K562 (cell line): ENCODE results near the gene CDYL. TPM values are rescaled to one million over a fixed set of nuclear protein-coding genes. Genes with fewer than 3 reads are reported as not detected.

Experiments used
- ATAC-seq: fragments of 200-7000 bp; cut with Tn5 transposase; 3 replicates; pipeline ENCODE4 v1.9.1; 2020; ENCODE audit warnings: moderate library complexity
- BruUV-seq: library from RNA; stranded (reverse); fragments of 400-500 nt; replicated peaks from 2 replicates; lab custom pipeline; 2021; lab: Mats Ljungman, UMichigan
- CTCF ChIA-PET: fragments of 300-600 bp; formaldehyde crosslinking; extraction: SDS; loops from one replicate; lab custom pipeline; 2021; ENCODE audit warnings: low intra/inter-chr PET ratio; lab: Yijun Ruan, JAX
- POLR2A ChIA-PET: fragments of 300-600, 350-650 bp; sonication (Branson Sonifier 250); formaldehyde crosslinking; extraction: SDS; loops from one replicate; lab custom pipeline; 2021; ENCODE audit warnings: antibody characterized with exemption, inconsistent platforms; lab: Yijun Ruan, JAX
- DNase-seq, 4 experiments: peaks; one replicate each; pipeline versions ENCODE4 v3.0.0 to v3.0.0-alpha.2; 2011 to 2018; ENCODE audit warnings: low spot score in 3 of 4, mixed read lengths in 3 of 4; ENCODE audit errors: extremely low read depth in 1 of 4
- FAIRE-seq: peaks from 2 replicates; lab custom pipeline; 2011; peaks lifted over from hg19 to GRCh38; lab: Jason Lieb, UNC
- H2AFZ ChIP-seq: 2 replicates; pipeline ENCODE4 v1.6.0; 2011; ENCODE audit warnings: low read depth, low read length, control low read depth, inconsistent platforms
- H3K27ac ChIP-seq: fragments of 200-600 bp; 3 replicates; pipeline ENCODE4 v1.8.0; 2011; ENCODE audit warnings: low read depth, mild to moderate bottlenecking, control low read depth, inconsistent platforms, low read length, moderate library complexity, mixed read lengths; ENCODE audit errors: extremely low read depth
- H3K27me3 ChIP-seq, 2 experiments: fragments of 300-600 bp in 1 of 2; 2 replicates in 1 of 2; 3 replicates in 1 of 2; pipeline versions ENCODE4 v1.6.0 to v1.8.0; 2011; ENCODE audit warnings: inconsistent platforms in 2 of 2, low read length in 2 of 2, mild to moderate bottlenecking in 1 of 2, mixed read lengths in 1 of 2, moderate library complexity in 1 of 2; ENCODE audit not compliant: control insufficient read depth in 2 of 2, insufficient read depth in 2 of 2
- H3K36me3 ChIP-seq: fragments of 300-600 bp; 3 replicates; pipeline ENCODE4 v1.8.0; 2011; ENCODE audit warnings: mild to moderate bottlenecking, low read length, inconsistent platforms; ENCODE audit not compliant: control insufficient read depth, insufficient read depth
- H3K4me1 ChIP-seq, 2 experiments: fragments of 200-600 bp in 1 of 2; replicated peaks in 1 of 2; 2 replicates in 1 of 2; 3 replicates in 1 of 2; pipeline versions ENCODE4 v1.5.1 to v1.8.0; 2011; ENCODE audit warnings: inconsistent platforms in 2 of 2, low read length in 2 of 2, mild to moderate bottlenecking in 1 of 2, mixed read lengths in 1 of 2, moderate library complexity in 1 of 2; ENCODE audit not compliant: control insufficient read depth in 2 of 2, insufficient read depth in 2 of 2
- H3K4me2 ChIP-seq: 2 replicates; pipeline ENCODE4 v1.6.1; 2011; ENCODE audit warnings: low read length, control low read depth, inconsistent platforms, mixed read lengths; ENCODE audit not compliant: insufficient read depth
- H3K4me3 ChIP-seq: fragments of 200-600 bp; sonication (generic), shearing (Covaris generic); 2 replicates; pipeline ENCODE4 v1.5.1; 2016; ENCODE audit warnings: control low read depth, inconsistent platforms
- H3K79me2 ChIP-seq: fragments of 200-600 bp; 3 replicates; pipeline ENCODE4 v1.8.0; 2011; ENCODE audit warnings: low read length, inconsistent platforms; ENCODE audit not compliant: control insufficient read depth, insufficient read depth
- H3K9ac ChIP-seq, 2 experiments: 2 replicates each; pipeline versions ENCODE4 v1.6.0 to v1.6.1; 2011; ENCODE audit warnings: low read depth in 2 of 2, low read length in 2 of 2, control low read depth in 1 of 2, inconsistent platforms in 1 of 2, mild to moderate bottlenecking in 1 of 2, mixed read lengths in 1 of 2; ENCODE audit not compliant: insufficient read depth in 1 of 2
- H3K9me1 ChIP-seq: one replicate; pipeline ENCODE4 v1.6.0; 2011; ENCODE audit warnings: inconsistent platforms, mild to moderate bottlenecking, low read length, moderate library complexity; ENCODE audit not compliant: control insufficient read depth, insufficient read depth
- H3K9me3 ChIP-seq: replicated peaks from 2 replicates; pipeline ENCODE4 v1.5.1; 2011; ENCODE audit warnings: low read depth, low read length, inconsistent platforms; ENCODE audit not compliant: control insufficient read depth, insufficient read depth
- H4K20me1 ChIP-seq: replicated peaks from 2 replicates; pipeline ENCODE4 v1.6.1; 2011; ENCODE audit warnings: low read length, inconsistent platforms, mixed read lengths; ENCODE audit not compliant: control insufficient read depth, insufficient read depth
- BMI1 ChIP-seq: fragments of 150-350 bp; IDR thresholded peaks from 2 replicates; pipeline ENCODE4 v1.6.1; 2014; ENCODE audit warnings: low read length
- C11orf30 ChIP-seq: fragments of 450-650 bp; IDR thresholded peaks from 2 replicates; pipeline ENCODE4 v1.6.1; 2016; ENCODE audit warnings: low read depth, mild to moderate bottlenecking
- CBX2 ChIP-seq: fragments of 200-600 bp; sonication (generic); IDR thresholded peaks from one replicate; pipeline ENCODE4 v1.6.1; 2012; ENCODE audit warnings: mild to moderate bottlenecking, low read length, inconsistent platforms; ENCODE audit not compliant: insufficient read depth, poor library complexity, severe bottlenecking
- DEAF1 ChIP-seq: fragments of 450-650 bp; formaldehyde crosslinking; IDR thresholded peaks from 2 replicates; pipeline ENCODE4 v1.4.0; 2020; ENCODE audit warnings: mild to moderate bottlenecking, moderate library complexity
- KDM2B ChIP-seq: fragments of 250-450 bp; sonication (Bioruptor Pico); IDR thresholded peaks from 2 replicates; pipeline ENCODE4 v1.8.0; 2021; ENCODE audit warnings: mild to moderate bottlenecking, moderate library complexity
- MAFG ChIP-seq: fragments of 450-650 bp; conservative IDR thresholded peaks from 2 replicates; pipeline ENCODE4 v1.6.1; 2016; ENCODE audit warnings: missing genetic modification characterization, missing compliant biosample characterization
- MAX ChIP-seq: sonication (generic); formaldehyde crosslinking; IDR thresholded peaks from 2 replicates; pipeline ENCODE4 v1.9.0; 2022; ENCODE audit warnings: mild to moderate bottlenecking, missing genetic modification reagents
- MTA2 ChIP-seq: fragments of 450-650 bp; IDR thresholded peaks from 2 replicates; pipeline ENCODE4 v1.6.1; 2016; ENCODE audit warnings: low read depth
- NCOA1 ChIP-seq: fragments of 450-650 bp; IDR thresholded peaks from 2 replicates; pipeline ENCODE4 v1.6.1; 2016; ENCODE audit warnings: low read depth
- RERE ChIP-seq: sonication (generic); formaldehyde crosslinking; IDR thresholded peaks from 2 replicates; pipeline ENCODE4 v1.8.0; 2023; ENCODE audit warnings: missing genetic modification reagents, mild to moderate bottlenecking, borderline replicate concordance
- TBP ChIP-seq: optimal IDR thresholded peaks from 2 replicates; pipeline ENCODE3; 2011; ENCODE audit warnings: low read depth, low read length, improper control_type of control experiment
- USF1 ChIP-seq: sonication (generic); formaldehyde crosslinking; IDR thresholded peaks from 2 replicates; pipeline ENCODE4 v1.9.0; 2022; ENCODE audit warnings: mild to moderate bottlenecking, missing genetic modification reagents
- ZNF316 ChIP-seq: fragments of 450-650 bp; IDR thresholded peaks from 2 replicates; pipeline ENCODE4 v1.6.1; 2016
- ZNF512 ChIP-seq: IDR thresholded peaks from 2 replicates; pipeline ENCODE4 v1.6.1; 2016; ENCODE audit warnings: missing genetic modification characterization, missing compliant biosample characterization
- WGBS: fragments of 100-300 bp; shearing (Covaris generic); methylation state at CpG from one replicate; pipeline ENCODE4 v1.1.6; 2016; ENCODE audit warnings: low coverage, mixed read lengths; ENCODE audit not compliant: insufficient coverage; ENCODE audit errors: missing lambda C conversion rate; 5-methylcytosine and 5-hydroxymethylcytosine counted together
- in situ Hi-C: fragments of 300-500 bp; cut with MboI; formaldehyde crosslinking; loops from 4 replicates; pipeline ENCODE4 v1.15.0; 2018; ENCODE audit warnings: inconsistent platforms, mixed read lengths
- intact Hi-C: fragments of 100-400 bp; cut with micrococcal nuclease; formaldehyde crosslinking; loops from 2 replicates; pipeline ENCODE4 v1.14.2; 2022
- polyA plus RNA-seq, 8 experiments: library from polyadenylated mRNA; depleted of rRNA in 4 of 8; stranded (reverse) in 5 of 8; unstranded in 3 of 8; fragments of >200 nt; fragmentation: Nextera tagmentation in 2 of 8; fragmentation: Illumina TruSeq in 1 of 8; extraction: Ambion mirVana in 2 of 8; extraction: Trizol in 1 of 8; gene quantifications; 2 replicates each; pipeline versions ENCODE4 v1.2.1 to v1.2.3, GENCODE V29; 2011 to 2014; ENCODE audit warnings: inconsistent platforms in 1 of 8, missing spikeins in 1 of 8
- total RNA-seq, 7 experiments: library from RNA; depleted of rRNA in 6 of 7; stranded (reverse); fragments of >200 nt in 6 of 7; fragmentation: Illumina TruSeq in 2 of 7; extraction: Trizol in 2 of 7; gene quantifications; 2 replicates each; pipeline versions ENCODE4 v1.2.1 to v1.2.3, GENCODE V29; 2011 to 2021; ENCODE audit warnings: low replicate concordance in 1 of 7

CDYL gene
- total and polyA plus RNA-seq, 9 of the 15 experiments (the other 6 are each of a cell fraction or from before 2014, with no cell fraction given) = 8.1 to 45.8 (median 40.8) TPM

- BruUV-seq = no TSS peak
- peaks cover 99% of the 10 kb centered on the region for H3K79me2 ChIP-seq
- ChIA-PET POLR2A (no interaction called here), CTCF (no interaction called here)
- in situ Hi-C loops = no loop called here
- H2AFZ ChIP-seq = no peak overlapping the region
- no peaks in the 10 kb centered on the region for H3K36me3 ChIP-seq
- intact Hi-C loops = no loop called here
- H4K20me1 ChIP-seq = peaks cover 15% of the 10 kb centered on the region
- H3K9ac ChIP-seq = no peak overlapping the region
- FAIRE-seq = no peak
- no peak overlapping the region for H3K4me2 ChIP-seq
- no peak for DNase-seq
- H3K4me1 ChIP-seq = peaks cover 0 to 15% of the 10 kb centered on the region in 2 experiments; a peak in 3 of 5 replicates
- peaks cover 2% of the 10 kb centered on the region for H3K9me1 ChIP-seq
- no peak for ATAC-seq
- H3K9me3 ChIP-seq = no peaks in the 10 kb centered on the region; the same call in 1 of the 2 replicates
- no peak overlapping the region for H3K27ac ChIP-seq
- no peak overlapping the region for H3K4me3 ChIP-seq
- H3K27me3 ChIP-seq = no peaks in the 10 kb centered on the region
- 71% methylated on average over 2 of the region's 2 CpGs for WGBS
- TF ChIP-seq C11orf30 (0 out of 2 replicates have a peak, but pooled peaks have one; percentile 16), NCOA1 (no peak), RERE (CRISPR knock-in tag) (no peak), MTA2 (no peak), ZNF316 (peak; percentile 66), MAFG (tag) (0 out of 2 replicates have a peak, but pooled peaks have one; percentile 28), TBP (no peak), USF1 (CRISPR knock-in tag) (no peak), KDM2B (CRISPR knock-in tag) (no peak), MAX (CRISPR knock-in tag) (no peak), BMI1 (no peak), DEAF1 (CRISPR knock-in tag) (no peak), ZNF512 (tag) (no peak), CBX2 (no peak)
These were observed 39.4 kb downstream of the CDYL start for GRCh38 chr6:4815584-4815983.
